Hepatocyte (in vitro differentiated cells): ENCODE measurements around the gene RHOT2.

Experiments
- CTCF ChIP-seq: fragments of 200-600 bp; sonication (generic); IDR thresholded peaks from 2 replicates; pipeline ENCODE4 v1.5.1; 2016; ENCODE audit warnings: antibody characterized with exemption, mild to moderate bottlenecking; ENCODE audit not compliant: poor library complexity
- EZH2 ChIP-seq: fragments of 200-600 bp; sonication (generic); IDR thresholded peaks from 2 replicates; pipeline ENCODE4 v1.6.1; 2016; ENCODE audit warnings: antibody characterized with exemption, mild to moderate bottlenecking, borderline replicate concordance
- EZH2phosphoT487 ChIP-seq: fragments of 200-600 bp; sonication (generic); IDR thresholded peaks from one replicate; pipeline ENCODE4 v1.6.1; 2018; ENCODE audit warnings: antibody characterized with exemption, mild to moderate bottlenecking, low read depth, moderate library complexity; ENCODE audit not compliant: unreplicated experiment, severe bottlenecking

- TF ChIP-seq EZH2 (no peak), CTCF (no peak), EZH2phosphoT487 (no peak)
These were observed 55.1 kb downstream of the RHOT2 start for GRCh38 chr16:722835-723633.
